Stimulated activated CD8-positive, alpha-beta memory T cell treated with anti-CD3 and anti-CD28 coated beads, Interleukin-15, amount 100 ng/mL, for 1 hour (primary cell): ENCODE data around the gene CABLES1.

Source experiments
- DNase-seq: peaks from one replicate; pipeline ENCODE4 v3.0.0-alpha.2; 2020; ENCODE audit warnings: low read depth

CABLES1 gene

DNA sequence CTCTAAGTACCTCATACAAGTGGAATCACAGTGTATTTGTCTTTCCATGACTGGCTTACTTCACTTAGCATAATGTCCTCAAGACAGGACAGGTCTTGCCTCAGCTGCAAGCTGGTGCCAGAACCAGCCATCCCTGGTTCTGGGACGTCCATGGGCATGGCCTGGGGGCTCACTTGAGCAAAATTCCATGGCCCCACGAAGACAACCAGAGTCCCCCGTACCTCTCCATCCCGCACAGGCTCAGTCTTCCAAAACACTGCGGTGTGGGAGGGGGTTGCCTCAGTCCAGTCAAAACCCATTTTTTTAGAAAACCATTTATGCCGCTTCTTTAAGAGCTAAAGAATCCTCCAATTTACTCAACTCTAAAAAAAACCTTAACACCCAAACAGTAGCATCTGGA, 21.7 kb upstream of the CABLES1 start:
- no peak for DNase-seq

DNA sequence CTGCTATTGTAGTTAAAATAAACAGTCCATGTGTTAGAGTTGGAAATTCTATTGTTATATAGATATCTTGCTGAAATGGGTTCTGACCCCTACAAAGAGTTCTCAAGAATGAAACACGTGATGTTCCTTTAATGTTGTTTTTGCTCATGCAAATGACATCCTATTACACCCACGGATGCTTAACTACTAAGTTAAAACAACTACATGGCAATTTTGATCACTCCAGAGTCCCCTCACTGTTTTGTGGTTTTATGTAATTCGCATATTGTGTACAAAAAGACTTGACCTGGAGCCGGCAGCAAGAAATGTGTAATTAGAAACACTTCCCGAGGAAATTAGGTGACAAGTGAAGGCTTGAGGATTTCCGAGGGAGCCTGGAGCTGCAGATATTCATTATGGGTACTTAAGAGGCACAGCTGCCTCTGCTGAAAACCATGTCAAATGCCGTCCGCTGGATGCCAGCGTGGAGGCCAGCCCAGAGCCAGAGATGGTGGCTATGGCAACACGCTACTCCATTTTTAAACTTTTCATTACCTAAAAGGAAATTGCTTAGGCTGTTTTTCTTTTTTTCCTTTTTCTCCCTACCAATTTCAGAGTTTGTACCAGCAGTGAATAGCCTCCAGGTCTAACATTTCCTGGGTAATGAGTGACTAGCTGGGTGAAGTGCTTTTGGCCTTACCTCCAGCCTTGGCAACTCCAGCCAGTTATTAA, 21.0 kb upstream of the CABLES1 start:
- no peak for DNase-seq

DNA sequence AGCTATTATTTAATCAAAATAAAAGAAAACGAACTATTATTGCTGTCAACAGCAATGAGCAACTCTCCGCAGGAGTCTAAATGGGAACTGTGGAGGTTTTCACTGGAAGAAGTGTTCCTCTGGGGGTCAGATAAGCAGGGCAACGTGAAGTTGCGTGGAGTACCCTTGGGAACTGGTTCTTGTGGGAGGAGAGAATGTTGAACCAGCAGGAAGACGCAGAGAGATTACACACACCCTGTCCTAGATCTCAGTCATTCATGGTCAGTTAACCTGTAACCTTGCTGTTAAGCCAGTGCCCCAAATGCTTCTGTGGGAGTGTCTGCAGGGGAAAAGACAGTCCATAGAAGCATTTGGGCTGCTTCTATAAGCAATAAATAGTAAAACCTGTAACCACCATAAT, 20.4 kb upstream of the CABLES1 start:
- no peak for DNase-seq

DNA sequence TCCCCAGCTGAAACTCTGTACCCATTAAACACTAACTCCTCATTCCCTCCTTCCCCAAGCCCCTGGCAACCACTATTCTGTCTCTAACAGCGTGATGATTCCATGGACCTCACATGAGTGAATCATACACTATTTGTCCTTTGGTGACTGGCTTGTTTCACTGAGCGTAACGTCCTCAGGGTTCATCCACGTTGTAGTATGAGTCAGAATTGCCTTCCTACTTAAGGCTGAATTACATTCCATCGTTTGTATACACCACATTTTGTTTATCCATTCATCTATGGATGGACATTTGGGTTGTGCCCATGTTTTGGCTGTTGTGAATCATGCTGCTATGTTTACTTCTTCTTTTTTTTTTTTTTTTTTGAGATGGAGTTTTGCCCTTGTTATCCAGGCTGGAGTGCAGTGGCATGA, 19.6 kb upstream of the CABLES1 start:
- no peak for DNase-seq

DNA sequence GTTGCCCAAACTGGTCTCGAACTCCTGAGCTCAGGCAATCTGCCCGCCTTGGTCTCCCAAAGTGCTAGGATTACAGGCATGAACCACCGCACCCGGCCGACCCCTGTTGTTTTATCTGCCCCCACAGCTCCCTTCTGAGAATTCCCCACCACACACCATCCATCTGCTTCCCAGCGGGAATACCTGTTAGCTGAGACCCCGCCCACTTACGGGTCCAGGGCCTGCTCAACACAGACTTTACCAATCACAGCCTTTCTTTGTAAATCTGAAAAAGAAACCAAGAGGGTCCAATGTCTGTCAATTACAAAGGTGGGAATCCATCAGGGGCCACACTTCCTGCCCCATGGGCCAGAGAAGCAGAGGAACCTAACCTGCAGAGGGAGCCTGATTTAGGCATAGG, 14.2 kb upstream of the CABLES1 start:
- DNase-seq = no peak

DNA sequence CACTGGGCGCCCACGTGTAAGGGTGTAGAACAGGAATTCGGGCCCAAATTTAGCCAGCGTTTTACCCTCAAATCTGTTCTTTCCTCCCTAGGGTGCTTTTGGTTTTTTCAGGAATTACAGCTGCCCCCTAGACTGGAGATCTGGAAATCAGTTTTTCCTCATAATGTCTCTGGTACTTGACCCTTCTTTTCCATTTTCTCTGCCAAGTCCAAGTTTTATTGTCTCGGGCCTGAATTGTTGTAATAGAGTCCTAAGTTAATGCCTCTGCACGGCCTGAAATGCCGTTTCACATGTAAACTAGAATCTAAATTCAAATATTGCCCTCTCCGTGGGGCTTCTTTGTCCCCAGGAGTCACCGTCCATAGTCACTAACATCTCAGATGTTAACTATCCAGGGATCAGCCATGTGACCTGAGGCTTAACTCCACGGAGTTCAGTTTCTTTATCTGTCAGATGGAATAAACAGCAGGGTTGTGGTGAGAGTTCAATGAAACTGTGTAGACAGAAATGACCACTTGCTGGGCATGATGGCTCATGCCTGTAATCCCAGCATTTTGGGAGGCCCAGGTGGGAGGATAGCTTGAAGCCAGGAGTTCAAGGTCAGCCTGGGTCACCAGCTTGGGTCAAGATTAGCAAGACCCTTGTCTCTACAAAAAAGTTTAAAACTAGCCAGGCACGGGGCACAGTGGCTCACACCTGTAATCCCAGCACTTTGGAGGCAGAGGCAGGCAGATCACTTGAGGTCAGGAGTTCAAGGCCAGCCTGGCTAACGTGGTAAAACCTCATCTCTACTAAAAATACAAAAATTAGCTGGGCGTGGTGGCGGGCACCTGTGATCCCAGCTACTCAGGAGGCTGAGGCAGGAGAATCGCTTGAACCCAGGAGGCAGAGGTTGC, 12.7 kb upstream of the CABLES1 start:
- no peak for DNase-seq

DNA sequence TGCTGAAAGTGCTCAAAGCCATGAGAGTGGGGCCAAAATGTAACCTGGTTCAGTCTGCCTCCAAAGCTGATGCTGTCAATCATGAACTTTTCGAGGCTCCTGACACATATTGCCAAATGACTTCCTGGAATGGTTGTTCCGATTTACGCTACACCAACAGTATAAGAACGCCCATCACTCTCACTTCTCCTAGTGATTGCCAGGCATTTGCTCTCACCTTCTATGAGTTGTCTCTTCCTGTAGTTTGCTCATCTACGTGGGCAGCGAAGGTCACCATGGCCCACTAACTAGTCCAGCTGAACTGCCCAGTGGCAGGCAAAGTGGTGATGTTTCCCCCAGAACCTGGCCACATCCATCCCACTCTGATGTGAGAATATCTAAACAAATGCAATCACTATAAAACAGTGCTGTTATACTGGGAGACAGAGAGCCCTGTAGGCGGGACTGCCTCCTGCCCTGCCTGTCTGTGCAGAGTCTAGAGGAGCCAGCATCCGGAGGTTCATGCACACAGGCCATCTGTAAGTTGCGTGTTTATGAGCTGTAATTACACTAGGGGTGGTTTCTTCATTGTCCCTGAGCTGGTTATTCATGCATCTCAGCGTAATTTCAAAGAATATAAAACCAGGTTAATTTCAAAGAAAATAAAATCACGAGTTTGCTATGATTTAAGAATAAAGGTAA, 8.8 kb upstream of the CABLES1 start:
- no peak for DNase-seq

DNA sequence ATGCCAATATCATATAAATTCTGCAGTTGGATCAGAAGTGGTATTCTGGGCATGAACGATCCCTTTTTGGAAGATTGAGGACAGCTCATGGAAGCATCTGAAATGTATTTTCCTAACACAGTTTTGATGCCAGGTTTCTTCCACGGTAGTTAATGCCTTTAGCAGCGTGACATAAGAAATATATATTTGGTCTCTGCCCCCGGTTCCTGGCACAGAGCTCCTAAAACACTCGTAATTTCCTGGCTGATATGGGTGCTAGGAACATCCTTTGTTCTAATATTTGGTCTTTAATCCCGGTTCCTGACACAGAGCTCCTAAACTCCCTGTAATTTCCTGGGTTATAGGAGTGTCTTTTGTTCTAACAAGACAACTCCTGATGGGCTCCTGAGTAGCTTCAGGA, 8.2 kb upstream of the CABLES1 start:
- no peak for DNase-seq

DNA sequence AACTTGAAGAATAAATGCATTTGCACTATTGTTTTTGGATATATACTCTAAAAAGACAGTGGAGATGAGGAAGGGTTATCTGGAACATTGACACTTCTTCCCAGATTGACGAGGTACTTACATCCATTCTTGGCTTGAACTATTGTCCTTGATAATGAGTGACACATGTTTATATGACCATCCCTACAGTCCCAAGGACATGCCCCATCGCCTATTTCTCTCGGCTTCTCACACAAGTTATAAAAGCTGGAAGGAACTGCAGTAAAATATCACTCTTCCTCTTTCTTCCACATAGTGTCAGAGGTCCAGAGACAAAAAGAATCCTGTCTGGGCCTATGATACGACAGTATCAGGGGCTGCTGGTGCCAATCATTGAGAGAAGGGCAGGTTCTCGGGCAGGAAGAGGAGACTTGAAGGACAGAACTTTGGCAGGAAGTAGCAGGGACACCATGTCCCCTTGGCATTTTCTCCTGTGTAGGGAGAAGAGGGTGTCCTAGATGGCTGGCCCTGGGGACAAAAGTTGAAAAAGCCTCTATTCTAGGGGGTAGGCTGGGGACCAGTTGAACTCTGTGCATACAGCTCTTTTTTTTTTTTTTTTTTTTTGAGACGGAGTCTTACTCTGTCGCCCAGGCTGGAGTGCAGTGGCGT, 5.8 kb upstream of the CABLES1 start:
- no peak for DNase-seq

DNA sequence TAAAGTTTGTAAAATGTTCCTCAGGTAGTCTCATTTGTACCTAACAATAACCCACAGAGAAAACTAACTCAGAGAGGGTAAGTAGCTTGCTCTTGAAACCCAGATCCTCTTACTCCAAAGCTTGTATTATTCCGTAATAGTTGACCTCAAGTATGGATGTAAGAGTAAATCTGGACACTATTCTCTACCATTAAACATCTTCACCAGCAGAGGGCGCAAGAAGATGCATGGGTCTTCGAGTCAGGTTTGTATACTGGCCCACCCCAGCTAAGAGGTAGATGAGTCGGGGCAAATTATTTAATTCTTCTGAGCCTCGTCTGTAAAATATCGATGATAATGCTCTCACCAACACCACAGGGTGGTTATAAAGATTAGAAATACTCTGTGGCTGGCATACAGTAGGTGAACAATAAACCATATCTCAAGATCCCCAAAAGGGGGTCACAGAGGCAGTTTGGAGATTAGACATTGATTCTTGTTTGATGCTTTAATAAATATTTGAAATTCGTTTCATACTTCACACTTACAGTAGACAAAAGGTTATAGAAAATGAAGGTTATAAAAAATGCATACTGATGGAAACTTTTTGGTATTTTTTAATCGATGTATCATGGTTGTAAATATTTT, 3.5 kb upstream of the CABLES1 start:
- DNase-seq = peak; percentile 24

DNA sequence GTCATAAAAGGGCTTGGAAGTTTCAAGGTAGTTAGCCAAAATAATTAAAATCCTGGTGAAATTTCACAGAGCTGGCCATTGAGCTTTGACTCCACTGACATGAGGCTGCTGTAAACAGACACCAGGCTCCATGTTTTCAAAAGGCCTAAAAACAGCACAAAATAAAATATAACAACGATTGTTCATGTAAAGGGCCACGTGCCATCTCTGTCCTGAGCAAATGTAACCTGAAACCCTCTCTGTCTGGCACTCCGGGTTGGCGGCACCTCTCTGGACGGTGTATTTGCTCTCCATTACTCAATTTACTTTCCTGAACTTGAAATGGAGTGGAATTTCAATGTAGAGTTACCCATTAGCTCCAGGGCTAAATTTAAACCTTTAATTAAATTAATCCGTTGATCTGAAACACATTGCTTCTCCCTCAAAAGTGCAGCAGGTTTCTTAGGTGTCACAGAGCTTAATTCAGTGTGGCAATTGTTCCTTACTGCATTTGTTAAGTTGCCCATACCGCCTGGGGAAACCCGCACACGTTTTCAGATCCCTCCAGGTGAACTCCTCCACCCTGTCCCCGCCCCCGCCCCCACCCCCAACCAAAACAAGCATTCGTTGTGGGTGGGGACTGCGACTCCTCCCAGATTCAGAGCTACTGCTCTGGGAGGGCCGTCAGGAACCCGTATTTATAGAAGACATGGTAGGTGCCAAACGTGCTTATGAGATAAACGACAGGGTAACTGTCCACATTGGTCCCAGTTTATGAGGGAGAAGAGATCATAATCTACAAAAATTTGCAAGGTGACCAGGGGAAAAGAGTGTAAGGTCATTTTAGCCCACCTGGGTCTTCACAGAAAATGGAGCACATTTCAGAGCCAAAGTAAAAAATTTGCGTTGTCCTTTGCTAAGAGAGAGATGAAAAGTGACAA, 1.2 kb upstream of the CABLES1 start:
- DNase-seq = no peak

DNA sequence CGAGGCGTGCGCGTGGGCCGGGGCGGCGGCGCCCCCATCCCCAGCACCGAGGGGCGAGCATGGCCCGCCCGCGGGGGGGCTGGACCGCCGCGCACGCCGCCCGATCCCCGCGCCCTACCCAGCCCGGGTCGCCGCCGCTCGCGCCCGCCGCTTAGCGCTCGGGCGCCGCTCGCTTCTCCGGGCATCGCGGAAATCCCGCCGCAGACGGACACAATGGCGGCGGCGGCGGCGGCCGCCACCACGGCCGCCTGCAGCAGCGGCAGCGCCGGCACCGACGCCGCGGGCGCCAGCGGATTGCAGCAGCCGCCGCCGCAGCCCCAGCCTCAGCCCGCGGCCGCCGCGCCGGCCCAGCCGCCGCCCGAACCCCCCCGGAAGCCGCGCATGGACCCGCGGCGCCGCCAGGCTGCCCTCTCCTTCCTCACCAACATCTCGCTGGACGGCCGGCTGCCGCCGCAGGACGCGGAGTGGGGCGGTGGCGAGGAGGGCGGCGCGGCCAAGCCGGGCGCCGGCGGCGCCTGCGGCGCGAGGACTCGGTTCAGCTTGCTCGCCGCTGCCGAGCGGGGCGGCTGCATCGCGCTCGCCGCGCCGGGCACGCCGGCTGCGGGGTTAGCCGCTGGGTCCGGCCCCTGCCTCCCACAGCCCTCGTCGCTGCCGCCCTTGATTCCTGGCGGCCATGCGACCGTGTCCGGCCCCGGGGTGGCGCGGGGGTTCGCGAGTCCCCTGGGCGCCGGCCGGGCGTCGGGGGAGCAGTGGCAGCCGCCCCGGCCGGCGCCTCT, 453 bp downstream of the CABLES1 start:
- DNase-seq = no peak

DNA sequence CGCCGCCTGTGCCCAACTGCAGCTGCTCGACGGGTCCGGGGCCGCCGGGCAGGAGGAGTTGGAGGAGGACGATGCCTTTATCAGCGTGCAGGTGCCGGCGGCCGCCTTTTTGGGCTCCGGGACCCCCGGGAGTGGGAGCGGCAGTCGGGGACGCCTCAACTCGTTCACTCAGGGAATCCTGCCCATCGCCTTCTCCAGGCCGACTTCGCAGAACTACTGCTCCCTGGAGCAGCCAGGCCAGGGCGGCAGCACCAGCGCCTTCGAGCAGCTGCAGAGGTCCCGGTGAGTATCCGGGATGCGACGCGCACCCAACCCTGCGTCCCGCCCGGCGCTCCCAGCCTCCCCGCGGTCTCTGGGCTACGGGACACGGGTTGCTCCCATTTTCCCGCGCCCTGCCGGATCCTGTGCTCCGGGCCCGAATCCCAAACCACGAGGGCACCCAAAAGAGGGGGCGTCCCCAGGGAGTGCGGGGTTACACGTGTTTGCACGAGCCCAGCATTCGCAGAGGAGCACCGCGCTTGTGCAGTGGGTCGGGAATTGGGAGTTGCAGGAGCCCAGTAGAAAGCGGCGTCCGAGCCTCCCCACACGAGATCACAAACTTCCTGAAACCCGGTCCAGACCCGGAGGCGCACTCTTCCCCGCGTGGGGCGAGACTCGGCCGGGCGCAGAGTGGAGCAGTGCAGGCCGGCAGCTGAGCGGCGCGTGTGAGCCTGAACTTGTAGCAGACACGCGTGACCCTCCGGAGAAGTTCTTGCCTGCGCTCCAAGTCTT, 1.2 kb downstream of the CABLES1 start:
- no peak for DNase-seq

DNA sequence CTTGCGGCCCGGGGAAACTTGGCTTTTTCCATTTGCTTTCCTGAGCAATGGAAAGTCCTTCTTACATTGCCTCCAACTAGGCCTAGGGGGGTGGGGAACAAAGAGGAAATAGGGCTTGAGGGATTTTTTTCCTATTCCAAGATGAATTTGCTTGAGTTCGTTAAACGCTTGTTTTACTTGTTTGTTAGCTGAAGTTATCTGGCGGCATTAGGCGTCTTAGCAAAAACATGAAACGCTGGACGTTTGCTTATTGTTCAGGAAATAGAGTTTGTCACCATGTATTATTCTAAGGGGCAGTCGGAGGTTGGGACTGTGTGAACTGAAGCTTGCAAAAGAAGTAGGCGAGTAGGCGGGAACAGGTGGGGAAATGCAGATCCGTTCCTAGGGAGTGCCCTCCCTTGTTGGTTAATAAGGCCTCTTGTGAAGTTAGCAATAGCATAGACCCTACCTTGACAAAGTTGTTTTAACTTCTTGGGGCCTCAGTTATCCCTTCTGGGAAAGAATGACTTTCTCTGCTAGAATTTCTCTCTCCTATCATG, 1.9 kb downstream of the CABLES1 start:
- no peak for DNase-seq

DNA sequence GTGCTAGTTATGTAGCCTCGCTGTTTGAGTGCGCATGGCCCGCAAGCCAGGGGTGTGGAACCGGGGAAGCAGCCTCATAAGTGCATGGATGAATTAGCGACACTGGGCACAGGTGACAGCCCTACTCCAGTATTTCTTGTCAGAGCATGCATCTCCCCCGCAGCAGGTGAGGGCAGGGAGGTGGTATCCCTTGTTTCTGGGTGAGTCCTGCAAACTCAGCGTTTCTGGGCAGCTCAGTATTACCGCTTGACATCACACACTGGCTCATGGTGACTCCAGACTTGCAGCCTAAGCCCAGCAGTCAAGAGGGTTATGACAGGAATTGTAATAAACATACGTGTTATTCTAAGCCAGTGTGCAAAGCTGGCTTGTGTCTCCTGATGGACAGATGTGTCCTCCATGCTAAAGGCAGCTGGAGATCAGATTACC, 2.5 kb downstream of the CABLES1 start:
- DNase-seq = no peak

DNA sequence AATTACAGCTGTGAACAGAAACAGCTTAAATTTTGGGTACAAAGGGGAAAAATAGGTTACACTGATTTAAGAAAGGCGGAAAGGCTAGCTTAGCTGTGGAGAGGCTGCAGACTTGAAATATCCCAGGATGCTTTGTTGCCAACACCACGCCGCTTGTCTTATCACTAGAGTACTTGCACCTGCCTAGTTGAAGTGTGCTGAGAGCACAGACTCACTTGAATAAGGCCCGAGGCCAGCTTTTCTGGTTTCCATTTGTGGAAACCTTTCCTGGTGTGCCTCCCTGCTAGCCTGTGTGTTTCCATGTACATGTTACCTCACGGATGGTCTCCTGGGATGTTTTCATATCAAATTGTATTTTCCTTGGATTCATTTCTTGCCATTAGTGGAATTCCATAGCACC, 3.2 kb downstream of the CABLES1 start:
- DNase-seq = no peak

DNA sequence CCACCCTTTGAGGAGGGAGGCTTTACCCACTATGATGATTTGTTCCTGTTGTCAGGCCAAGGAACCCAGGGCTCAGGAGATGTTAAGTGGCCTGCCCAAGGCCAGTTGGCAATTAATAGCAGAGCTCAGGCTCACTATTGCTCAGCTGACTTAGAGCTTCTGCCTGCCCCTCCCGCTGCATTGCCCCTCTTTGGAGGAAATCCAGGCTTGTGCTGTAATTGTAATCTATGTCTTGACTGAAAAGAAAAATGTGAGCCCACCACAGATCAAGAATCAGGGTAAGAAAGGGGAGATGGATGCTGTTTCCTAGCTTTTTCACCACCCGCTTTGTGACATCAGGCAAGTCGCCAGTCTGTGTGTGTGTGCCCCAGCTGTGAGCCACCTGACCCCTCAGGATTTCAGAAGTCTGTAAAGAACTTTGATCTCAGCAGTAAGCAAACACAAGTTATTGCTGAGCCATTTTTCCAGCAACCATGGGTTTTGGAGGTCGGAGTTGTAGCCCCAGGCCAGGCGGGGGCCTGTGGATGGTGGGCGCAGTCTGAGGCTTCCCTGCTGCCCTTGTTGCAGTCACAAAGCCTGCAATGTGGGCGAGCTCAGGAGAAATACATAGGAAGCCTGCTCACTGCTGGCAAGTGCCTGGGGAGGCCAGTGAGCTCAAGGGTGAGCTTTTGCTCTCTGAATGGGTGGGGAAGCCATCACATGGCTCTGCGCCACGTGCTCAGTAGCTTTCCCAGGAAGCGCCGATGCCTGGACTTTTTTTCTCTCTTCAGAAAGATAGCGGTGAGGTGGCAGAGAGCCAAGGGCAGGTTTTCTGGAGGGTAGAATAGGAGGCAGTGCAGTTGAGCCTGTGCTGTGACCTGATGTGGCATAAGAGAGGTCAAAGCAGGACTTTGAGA, 6.1 kb downstream of the CABLES1 start:
- no peak for DNase-seq
